ENCODE data around the gene ST6GALNAC6.
"Not testable (repeated sequence)": the region's sequence is repeated elsewhere in the genome, so short reads cannot be mapped to it uniquely, and the experiment has no call there.

The ST6GALNAC6 gene

DNA sequence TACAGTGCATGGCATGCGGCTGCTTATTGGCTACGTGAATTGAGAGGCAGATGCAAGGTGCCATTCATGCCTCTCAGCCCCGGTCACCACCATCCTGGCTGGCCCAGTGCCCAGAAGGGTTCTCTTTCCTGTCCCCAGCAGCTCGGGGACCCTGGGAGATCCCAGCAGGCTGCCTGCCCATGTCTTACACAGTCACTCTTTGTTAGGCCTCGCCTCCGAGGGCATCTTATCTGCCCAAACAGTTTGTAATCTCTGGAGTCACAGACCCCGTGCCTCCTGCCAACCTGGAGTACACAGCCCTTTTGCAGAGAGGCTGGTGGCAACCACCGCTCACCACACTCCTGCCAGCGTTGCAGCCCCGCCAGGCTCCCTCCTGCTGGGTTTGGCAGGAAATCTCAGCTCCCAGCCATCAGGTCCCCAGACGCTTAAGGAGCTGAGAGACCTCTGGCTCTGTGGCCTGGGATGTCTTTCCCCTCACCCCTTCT is 14.9 kb downstream of the ST6GALNAC6 start:
- H3K36me3 ChIP-seq (ENCODE audit: insufficient read depth, low read length) = peaks cover 4% of the 10 kb centered on the region; the same call in 1 of the 2 replicates
- H3K9ac ChIP-seq (ENCODE audit: low read depth, low read length, poor library complexity, severe bottlenecking) = peak overlapping the region; percentile 38
- H3K79me2 ChIP-seq (ENCODE audit: insufficient read depth, low read length) = no peaks in the 10 kb centered on the region
- no peaks in the 10 kb centered on the region for H3K9me3 ChIP-seq (ENCODE audit: insufficient read depth, low read depth, low read length)
- no peaks in the 10 kb centered on the region for H3F3A ChIP-seq (ENCODE audit: low read depth)
- no peak overlapping the region for H2AFZ ChIP-seq (ENCODE audit: low read length)
- no peak for TF ChIP-seq EZH2phosphoT487 (IDR thresholded peaks at IDR 0.05; ENCODE audit: borderline replicate concordance)
- TF ChIP-seq, protein P1, sequence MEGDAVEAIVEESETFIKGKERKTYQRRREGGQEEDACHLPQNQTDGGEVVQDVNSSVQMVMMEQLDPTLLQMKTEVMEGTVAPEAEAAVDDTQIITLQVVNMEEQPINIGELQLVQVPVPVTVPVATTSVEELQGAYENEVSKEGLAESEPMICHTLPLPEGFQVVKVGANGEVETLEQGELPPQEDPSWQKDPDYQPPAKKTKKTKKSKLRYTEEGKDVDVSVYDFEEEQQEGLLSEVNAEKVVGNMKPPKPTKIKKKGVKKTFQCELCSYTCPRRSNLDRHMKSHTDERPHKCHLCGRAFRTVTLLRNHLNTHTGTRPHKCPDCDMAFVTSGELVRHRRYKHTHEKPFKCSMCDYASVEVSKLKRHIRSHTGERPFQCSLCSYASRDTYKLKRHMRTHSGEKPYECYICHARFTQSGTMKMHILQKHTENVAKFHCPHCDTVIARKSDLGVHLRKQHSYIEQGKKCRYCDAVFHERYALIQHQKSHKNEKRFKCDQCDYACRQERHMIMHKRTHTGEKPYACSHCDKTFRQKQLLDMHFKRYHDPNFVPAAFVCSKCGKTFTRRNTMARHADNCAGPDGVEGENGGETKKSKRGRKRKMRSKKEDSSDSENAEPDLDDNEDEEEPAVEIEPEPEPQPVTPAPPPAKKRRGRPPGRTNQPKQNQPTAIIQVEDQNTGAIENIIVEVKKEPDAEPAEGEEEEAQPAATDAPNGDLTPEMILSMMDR (conservative IDR thresholded peaks at IDR 0.05; ENCODE audit: low read length) = no peak
- peak overlapping the region; percentile 59 for H3K4me2 ChIP-seq (ENCODE audit: low read depth, low read length, poor library complexity, severe bottlenecking)
- H3K4me1 ChIP-seq (ENCODE audit: insufficient read depth, low read length, poor library complexity, severe bottlenecking) = peaks cover 28% of the 10 kb centered on the region
- no peaks in the 10 kb centered on the region for H3K27me3 ChIP-seq (ENCODE audit: insufficient read depth, low read length, poor library complexity, severe bottlenecking)
- no peaks in the 10 kb centered on the region for H3K9me2 ChIP-seq (replicated peaks; ENCODE audit: low read depth, low read length)
- peak overlapping the region; percentile 21 for H3K4me3 ChIP-seq (ENCODE audit: low read length, poor library complexity, severe bottlenecking)
- H4K20me1 ChIP-seq (ENCODE audit: insufficient read depth, low read length, poor library complexity, severe bottlenecking) = no peaks in the 10 kb centered on the region

DNA sequence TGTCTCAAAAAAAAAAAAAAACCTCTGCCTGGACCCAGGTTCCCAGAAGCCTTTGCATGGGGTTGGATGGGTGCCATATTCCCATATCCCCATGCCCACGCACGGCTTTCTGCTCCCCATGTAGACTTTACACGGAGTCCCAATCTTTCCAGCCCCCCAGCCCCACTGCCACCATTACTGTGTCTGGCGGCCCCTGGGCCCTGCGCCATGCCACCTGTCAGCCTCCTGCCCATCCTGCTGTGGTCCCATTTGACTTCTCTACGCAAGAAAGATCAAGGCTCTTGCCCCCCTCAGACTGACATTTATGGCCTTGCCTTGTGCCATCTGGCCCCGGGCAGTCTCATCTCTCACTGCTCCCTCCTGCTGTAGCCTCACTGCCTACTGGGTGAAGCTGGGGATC is 15.4 kb downstream of the ST6GALNAC6 start:
- no peak for TF ChIP-seq EZH2phosphoT487 (IDR thresholded peaks at IDR 0.05; ENCODE audit: borderline replicate concordance)
- TF ChIP-seq, protein P1 (conservative IDR thresholded peaks at IDR 0.05; ENCODE audit: low read length) = no peak
- H3K9ac ChIP-seq (ENCODE audit: low read depth, low read length, poor library complexity, severe bottlenecking) = no peak overlapping the region
- H3K79me2 ChIP-seq (ENCODE audit: insufficient read depth, low read length) = no peaks in the 10 kb centered on the region
- no peak overlapping the region for H2AFZ ChIP-seq (ENCODE audit: low read length)
- H3K27me3 ChIP-seq (ENCODE audit: insufficient read depth, low read length, poor library complexity, severe bottlenecking) = no peaks in the 10 kb centered on the region
- peak overlapping the region; percentile 59 for H3K4me2 ChIP-seq (ENCODE audit: low read depth, low read length, poor library complexity, severe bottlenecking)
- H3F3A ChIP-seq (ENCODE audit: low read depth) = no peaks in the 10 kb centered on the region
- H4K20me1 ChIP-seq (ENCODE audit: insufficient read depth, low read length, poor library complexity, severe bottlenecking) = no peaks in the 10 kb centered on the region
- no peaks in the 10 kb centered on the region for H3K9me2 ChIP-seq (replicated peaks; ENCODE audit: low read depth, low read length)
- no peaks in the 10 kb centered on the region for H3K9me3 ChIP-seq (ENCODE audit: insufficient read depth, low read depth, low read length)
- peaks cover 4% of the 10 kb centered on the region; the same call in 1 of the 2 replicates for H3K36me3 ChIP-seq (ENCODE audit: insufficient read depth, low read length)
- peaks cover 28% of the 10 kb centered on the region for H3K4me1 ChIP-seq (ENCODE audit: insufficient read depth, low read length, poor library complexity, severe bottlenecking)
- peak overlapping the region; percentile 21 for H3K4me3 ChIP-seq (ENCODE audit: low read length, poor library complexity, severe bottlenecking)

DNA sequence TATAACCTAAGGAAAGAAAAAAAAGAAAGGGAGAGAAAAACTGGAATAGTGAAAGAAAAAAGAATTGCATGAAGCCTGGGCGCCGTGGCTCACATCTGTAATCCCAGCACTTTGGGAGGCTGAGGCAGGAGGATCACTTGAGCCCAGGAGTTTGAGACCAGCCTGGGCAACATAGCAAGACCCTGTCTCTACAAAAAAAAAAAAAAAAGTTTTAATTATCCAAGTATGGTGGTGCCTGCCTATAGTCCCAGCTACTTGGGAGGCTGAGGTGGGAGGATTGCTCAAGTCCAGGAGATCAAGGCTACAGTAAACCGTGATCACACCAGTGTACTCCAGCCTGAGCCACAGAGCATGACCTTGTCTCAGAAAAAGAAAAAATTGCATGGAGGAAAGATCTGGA is 17.7 kb downstream of the ST6GALNAC6 start:
- not testable (repeated sequence) for H3K9ac ChIP-seq (ENCODE audit: low read depth, low read length, poor library complexity, severe bottlenecking); H3K79me2 ChIP-seq (ENCODE audit: insufficient read depth, low read length); H3F3A ChIP-seq (ENCODE audit: low read depth); H3K9me3 ChIP-seq (ENCODE audit: insufficient read depth, low read depth, low read length); H3K4me3 ChIP-seq (ENCODE audit: low read length, poor library complexity, severe bottlenecking); H2AFZ ChIP-seq (ENCODE audit: low read length); H3K4me2 ChIP-seq (ENCODE audit: low read depth, low read length, poor library complexity, severe bottlenecking); H4K20me1 ChIP-seq (ENCODE audit: insufficient read depth, low read length, poor library complexity, severe bottlenecking); H3K36me3 ChIP-seq (ENCODE audit: insufficient read depth, low read length); H3K9me2 ChIP-seq (replicated peaks; ENCODE audit: low read depth, low read length); H3K27me3 ChIP-seq (ENCODE audit: insufficient read depth, low read length, poor library complexity, severe bottlenecking)
- H3K4me1 ChIP-seq (ENCODE audit: insufficient read depth, low read length, poor library complexity, severe bottlenecking) = peaks cover 20% of the 10 kb centered on the region

DNA sequence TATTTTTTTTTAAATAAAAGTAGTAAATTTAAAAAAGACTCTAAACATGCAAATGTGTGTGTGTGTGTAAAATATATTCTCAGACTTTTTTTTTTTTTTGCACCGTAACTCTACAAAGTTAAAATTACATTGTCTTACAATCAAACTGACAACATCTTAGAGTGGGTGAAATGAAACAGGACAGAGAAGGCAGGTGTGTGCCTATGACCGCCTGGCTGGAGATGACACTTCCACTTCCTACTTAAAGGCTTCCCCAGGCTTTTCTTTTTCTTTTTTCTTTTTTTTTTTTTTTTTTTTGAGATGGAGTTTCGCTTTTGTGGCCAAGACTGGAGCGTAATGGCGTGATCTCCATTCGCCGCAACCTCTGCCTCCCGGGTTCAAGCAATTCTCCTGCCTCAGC is 19.3 kb downstream of the ST6GALNAC6 start:
- Histone ChIP-seq H3K4me3 (ENCODE audit: low read length, poor library complexity, severe bottlenecking) (no peak overlapping the region), H3K9me3 (ENCODE audit: insufficient read depth, low read depth, low read length) (no peaks in the 10 kb centered on the region), H3K36me3 (ENCODE audit: insufficient read depth, low read length) (no peaks in the 10 kb centered on the region), H3K9me2 (replicated peaks; ENCODE audit: low read depth, low read length) (no peaks in the 10 kb centered on the region), H3K27me3 (ENCODE audit: insufficient read depth, low read length, poor library complexity, severe bottlenecking) (no peaks in the 10 kb centered on the region), H3K79me2 (ENCODE audit: insufficient read depth, low read length) (no peaks in the 10 kb centered on the region), H3K4me2 (ENCODE audit: low read depth, low read length, poor library complexity, severe bottlenecking) (no peak overlapping the region), H3F3A (ENCODE audit: low read depth) (no peaks in the 10 kb centered on the region), H3K9ac (ENCODE audit: low read depth, low read length, poor library complexity, severe bottlenecking) (no peak overlapping the region), H2AFZ (ENCODE audit: low read length) (no peak overlapping the region), H3K4me1 (ENCODE audit: insufficient read depth, low read length, poor library complexity, severe bottlenecking) (peaks cover 15% of the 10 kb centered on the region), H4K20me1 (ENCODE audit: insufficient read depth, low read length, poor library complexity, severe bottlenecking) (no peaks in the 10 kb centered on the region)
- TF ChIP-seq EZH2phosphoT487 (IDR thresholded peaks at IDR 0.05; ENCODE audit: borderline replicate concordance) = no peak
- TF ChIP-seq, protein P1 (conservative IDR thresholded peaks at IDR 0.05; ENCODE audit: low read length) = no peak

Measured in Loucy (cell line).